Vagina (tissue), 2 donors: ENCODE data around the gene GLT1D1.

Experiments
- POLR2AphosphoS5 ChIP-seq, 2 donors: sonication (generic); formaldehyde crosslinking; IDR thresholded peaks; one replicate each; pipeline ENCODE4 v1.9.0; 2017; ENCODE audit warnings: antibody characterized with exemption in 2 of 2, mild to moderate bottlenecking in 2 of 2, low read depth in 1 of 2; ENCODE audit not compliant: insufficient read depth in 1 of 2
- TF ChIP-seq, protein P1 (sequence below), 3 experiments: fragments of 450-650 bp in 2 of 3; fragments of 200-600 bp in 1 of 3; sonication (generic) in 1 of 3; IDR thresholded peaks; one replicate each; pipeline ENCODE4 v1.5.1; 2017 to 2019; ENCODE audit warnings: antibody characterized with exemption in 3 of 3, mild to moderate bottlenecking in 2 of 3, moderate library complexity in 2 of 3

DNA sequence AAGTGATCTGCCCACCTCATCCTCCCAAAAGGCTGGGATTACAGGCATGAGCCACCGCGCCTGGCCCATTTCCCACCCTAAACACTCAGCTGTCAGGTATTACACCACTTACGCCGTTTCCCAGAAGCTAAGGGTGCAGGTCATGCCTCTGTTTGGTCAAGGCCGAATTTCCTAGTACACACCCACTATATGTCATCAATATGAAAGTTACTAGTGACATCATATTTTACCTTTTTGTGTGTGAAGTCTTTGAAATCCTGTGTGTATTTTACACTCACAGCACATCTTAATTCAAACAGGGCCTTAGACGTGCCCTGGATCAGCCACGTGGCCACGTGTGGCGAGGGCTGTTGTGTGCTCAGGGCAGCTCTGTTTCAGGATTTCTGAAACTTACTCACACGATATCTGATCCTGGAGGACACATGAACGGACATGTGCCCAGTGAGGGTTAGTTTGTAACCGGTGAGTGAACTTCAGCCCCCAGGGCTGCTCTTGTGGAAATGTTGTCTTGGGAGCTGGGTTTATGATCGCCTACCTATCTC lies 51.8 kb downstream of the GLT1D1 start:
- TF ChIP-seq, protein P1, sequence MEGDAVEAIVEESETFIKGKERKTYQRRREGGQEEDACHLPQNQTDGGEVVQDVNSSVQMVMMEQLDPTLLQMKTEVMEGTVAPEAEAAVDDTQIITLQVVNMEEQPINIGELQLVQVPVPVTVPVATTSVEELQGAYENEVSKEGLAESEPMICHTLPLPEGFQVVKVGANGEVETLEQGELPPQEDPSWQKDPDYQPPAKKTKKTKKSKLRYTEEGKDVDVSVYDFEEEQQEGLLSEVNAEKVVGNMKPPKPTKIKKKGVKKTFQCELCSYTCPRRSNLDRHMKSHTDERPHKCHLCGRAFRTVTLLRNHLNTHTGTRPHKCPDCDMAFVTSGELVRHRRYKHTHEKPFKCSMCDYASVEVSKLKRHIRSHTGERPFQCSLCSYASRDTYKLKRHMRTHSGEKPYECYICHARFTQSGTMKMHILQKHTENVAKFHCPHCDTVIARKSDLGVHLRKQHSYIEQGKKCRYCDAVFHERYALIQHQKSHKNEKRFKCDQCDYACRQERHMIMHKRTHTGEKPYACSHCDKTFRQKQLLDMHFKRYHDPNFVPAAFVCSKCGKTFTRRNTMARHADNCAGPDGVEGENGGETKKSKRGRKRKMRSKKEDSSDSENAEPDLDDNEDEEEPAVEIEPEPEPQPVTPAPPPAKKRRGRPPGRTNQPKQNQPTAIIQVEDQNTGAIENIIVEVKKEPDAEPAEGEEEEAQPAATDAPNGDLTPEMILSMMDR (IDR thresholded peaks at IDR 0.05), result no peak
- TF ChIP-seq POLR2AphosphoS5 (IDR thresholded peaks at IDR 0.05; ENCODE audit: insufficient read depth in 1 of 2, low read depth in 1 of 2), result no peak
